IMR-90 (cell line): Measurements from ENCODE around the gene PCCB. TPM values are rescaled to one million over a fixed set of nuclear protein-coding genes. Genes with fewer than 3 reads are reported as not detected.

Source experiments
- ATAC-seq: fragments of 200-7000 bp; cut with Tn5 transposase; 2 replicates; pipeline ENCODE4 v1.9.1; 2020; ENCODE audit warnings: low read depth, mild to moderate bottlenecking, moderate library complexity
- BruUV-seq: library from RNA; stranded (reverse); fragments of 400-500 nt; replicated peaks from 2 replicates; lab custom pipeline; 2021; lab: Mats Ljungman, UMichigan
- CTCF ChIA-PET: fragments of 300-600 bp; formaldehyde crosslinking; extraction: SDS; loops from one replicate; lab custom pipeline; 2021; ENCODE audit warnings: antibody characterized with exemption; lab: Yijun Ruan, JAX
- POLR2A ChIA-PET: fragments of 300-600 bp; sonication (Branson Sonifier 250); formaldehyde crosslinking; loops from one replicate; lab custom pipeline; 2022; ENCODE audit warnings: antibody characterized with exemption; ENCODE audit not compliant: unreplicated experiment; lab: Charles Lee
- DNase-seq: peaks from one replicate; pipeline ENCODE4 v3.0.0; 2013
- H2AFZ ChIP-seq: replicated peaks from 2 replicates; pipeline ENCODE3; 2013; ENCODE audit warnings: low read length, mild to moderate bottlenecking; ENCODE audit not compliant: poor library complexity
- H2AK5ac ChIP-seq: 2 replicates; pipeline ENCODE4 v1.6.1; 2013; ENCODE audit warnings: low read depth, low read length, inconsistent platforms
- H2AK9ac ChIP-seq: replicated peaks from 2 replicates; pipeline ENCODE3; 2013; ENCODE audit warnings: mild to moderate bottlenecking, low read depth, low read length, moderate library complexity; ENCODE audit not compliant: poor library complexity
- H2BK120ac ChIP-seq: 2 replicates; pipeline ENCODE4 v1.6.1; 2013; ENCODE audit warnings: low read depth, low read length, inconsistent platforms
- H2BK15ac ChIP-seq: 3 replicates; pipeline ENCODE4 v1.6.1; 2013; ENCODE audit warnings: low read depth, low read length, inconsistent platforms
- H2BK20ac ChIP-seq: 2 replicates; pipeline ENCODE4 v1.6.1; 2013; ENCODE audit warnings: low read depth, mild to moderate bottlenecking, inconsistent platforms, low read length, moderate library complexity
- H2BK5ac ChIP-seq: 2 replicates; pipeline ENCODE4 v1.6.1; 2013; ENCODE audit warnings: mild to moderate bottlenecking, low read depth, low read length, inconsistent platforms; ENCODE audit not compliant: poor library complexity, severe bottlenecking
- H3K14ac ChIP-seq: replicated peaks from 2 replicates; pipeline ENCODE4 v1.6.1; 2013; ENCODE audit warnings: low read depth, low read length, inconsistent platforms
- H3K18ac ChIP-seq: 2 replicates; pipeline ENCODE4 v1.6.1; 2013; ENCODE audit warnings: low read depth, low read length, control low read depth
- H3K23ac ChIP-seq: 2 replicates; pipeline ENCODE4 v1.6.1; 2013; ENCODE audit warnings: low read depth, low read length, inconsistent platforms
- H3K27ac ChIP-seq: 2 replicates; pipeline ENCODE4 v1.5.1; 2013; ENCODE audit warnings: mild to moderate bottlenecking, control low read depth, low read length; ENCODE audit not compliant: insufficient read depth
- H3K27me3 ChIP-seq: 2 replicates; pipeline ENCODE4 v1.6.1; 2013; ENCODE audit warnings: low read length; ENCODE audit not compliant: control insufficient read depth, insufficient read depth
- H3K36me3 ChIP-seq: 2 replicates; pipeline ENCODE4 v1.6.1; 2013; ENCODE audit warnings: low read length, mixed read lengths; ENCODE audit not compliant: control insufficient read depth, insufficient read depth
- H3K4ac ChIP-seq: 2 replicates; pipeline ENCODE4 v1.6.1; 2013; ENCODE audit warnings: low read depth, low read length, inconsistent platforms
- H3K4me1 ChIP-seq: 2 replicates; pipeline ENCODE4 v1.6.1; 2013; ENCODE audit warnings: low read length, mixed read lengths; ENCODE audit not compliant: control insufficient read depth, insufficient read depth
- H3K4me2 ChIP-seq: 2 replicates; pipeline ENCODE4 v1.6.1; 2013; ENCODE audit warnings: low read depth, mild to moderate bottlenecking, control low read depth, low read length, moderate library complexity
- H3K4me3 ChIP-seq: 2 replicates; pipeline ENCODE4 v1.5.1; 2013; ENCODE audit warnings: low read depth, mild to moderate bottlenecking, control low read depth, low read length, moderate library complexity; ENCODE audit not compliant: insufficient read depth
- H3K56ac ChIP-seq: 2 replicates; pipeline ENCODE4 v1.6.1; 2013; ENCODE audit warnings: low read length, inconsistent platforms; ENCODE audit not compliant: insufficient read depth; ENCODE audit errors: extremely low read depth
- H3K79me1 ChIP-seq, 2 experiments: 2 replicates each; pipeline ENCODE4 v1.6.1; 2013; ENCODE audit warnings: low read length in 2 of 2, inconsistent platforms in 1 of 2, low read depth in 1 of 2
- H3K9ac ChIP-seq: 2 replicates; pipeline ENCODE4 v1.6.1; 2013; ENCODE audit warnings: low read depth, low read length, control low read depth
- H3K9me1 ChIP-seq: 2 replicates; pipeline ENCODE4 v1.6.1; 2013; ENCODE audit warnings: low read length, inconsistent platforms; ENCODE audit not compliant: insufficient read depth
- H3K9me3 ChIP-seq: 2 replicates; pipeline ENCODE4 v1.6.1; 2013; ENCODE audit warnings: low read length; ENCODE audit not compliant: control insufficient read depth, insufficient read depth
- H4K20me1 ChIP-seq: 2 replicates; pipeline ENCODE4 v1.6.1; 2013; ENCODE audit warnings: low read length, inconsistent platforms; ENCODE audit not compliant: insufficient read depth
- H4K5ac ChIP-seq: 2 replicates; pipeline ENCODE4 v1.6.1; 2013; ENCODE audit warnings: mild to moderate bottlenecking, low read depth, low read length, control low read depth
- H4K8ac ChIP-seq, 2 experiments: 2 replicates each; pipeline ENCODE4 v1.6.1; 2013; ENCODE audit warnings: low read depth in 2 of 2, low read length in 2 of 2, control low read depth in 1 of 2, inconsistent platforms in 1 of 2
- H4K91ac ChIP-seq: 2 replicates; pipeline ENCODE4 v1.6.1; 2013; ENCODE audit warnings: low read depth, low read length, inconsistent platforms; ENCODE audit not compliant: insufficient read depth
- CEBPB ChIP-seq: IDR thresholded peaks from 2 replicates; pipeline ENCODE4 v1.6.1; 2012; ENCODE audit warnings: low read depth, low read length, improper control_type of control experiment
- MAFK ChIP-seq: IDR thresholded peaks from 2 replicates; pipeline ENCODE4 v1.6.1; 2012; ENCODE audit warnings: low read depth, low read length, improper control_type of control experiment
- WGBS, 2 experiments: methylation state at CpG; one replicate each; pipeline versions ENCODE4 v1.1.5 to v1.1.7; 2013; ENCODE audit warnings: missing lambda C conversion rate in 2 of 2; ENCODE audit not compliant: insufficient read length in 1 of 2; ENCODE audit errors: extremely low coverage in 2 of 2; 5-methylcytosine and 5-hydroxymethylcytosine counted together
- dilution Hi-C: fragments of 300-500 bp; cut with HindIII; formaldehyde crosslinking; loops from one replicate; pipeline ENCODE4 v1.14.3; 2018; ENCODE audit warnings: low sequenced_read_pairs; ENCODE audit not compliant: unreplicated experiment
- in situ Hi-C: fragments of 300-500 bp; cut with MboI; formaldehyde crosslinking; loops from 3 replicates; pipeline ENCODE4 v1.14.3; 2019; ENCODE audit warnings: low sequenced_read_pairs, inconsistent platforms, mixed read lengths
- intact Hi-C: fragments of 100-400 bp; cut with micrococcal nuclease; formaldehyde crosslinking; loops from 2 replicates; pipeline ENCODE4 v1.10.0; 2022
- polyA plus RNA-seq, 3 experiments: library from polyadenylated mRNA; depleted of rRNA; stranded (reverse); fragments of >200 nt; gene quantifications; 2 replicates each; pipeline ENCODE4 v1.2.3, GENCODE V29; 2012; ENCODE audit warnings: low replicate concordance in 1 of 3
- total RNA-seq: library from RNA; depleted of rRNA; stranded (reverse); fragments of >200 nt; gene quantifications from 2 replicates; pipeline ENCODE4 v1.2.3, GENCODE V29; 2012

The PCCB gene
- total and polyA plus RNA-seq, 2 of the 4 experiments (the other 2 are of a cell fraction) = 40.5 to 76.2 TPM

GRCh38 chr3:136249593-136249992, 547 bp upstream of the PCCB start:
- Histone ChIP-seq H3K27ac (no peak overlapping the region), H3K9ac (peak overlapping the region; percentile 51; the same call in 1 of the 2 replicates), H3K18ac (peak overlapping the region; percentile 25; the same call in 1 of the 2 replicates), H3K23ac (peak overlapping the region; percentile 79; the same call in 1 of the 2 replicates), H2BK120ac (peak overlapping the region; percentile 36), H2BK5ac (peak overlapping the region; percentile 26), H4K8ac (peak overlapping the region; percentile 39 to 95; a peak in 3 of 4 replicates), H3K4me3 (peak overlapping the region; percentile 85; the same call in 1 of the 2 replicates), H3K14ac (peak overlapping the region; percentile 85), H4K20me1 (no peaks in the 10 kb centered on the region), H3K56ac (peak overlapping the region; percentile 83; the same call in 1 of the 2 replicates), H2AK9ac (no peak overlapping the region), H3K79me1 (peaks cover 8 to 32% of the 10 kb centered on the region in 2 experiments), H3K9me1 (peaks cover 5% of the 10 kb centered on the region), H3K36me3 (no peaks in the 10 kb centered on the region), H2AFZ (peak overlapping the region; percentile 100), H3K4ac (peak overlapping the region; percentile 85), H4K91ac (no peak overlapping the region), H3K27me3 (no peaks in the 10 kb centered on the region), H4K5ac (peak overlapping the region; percentile 50; the same call in 1 of the 2 replicates), H2AK5ac (peak overlapping the region; percentile 3; the same call in 1 of the 2 replicates), H3K4me1 (peaks cover 4% of the 10 kb centered on the region; the same call in 1 of the 2 replicates), H3K4me2 (peak overlapping the region; percentile 65), H3K9me3 (no peaks in the 10 kb centered on the region), H2BK15ac (peak overlapping the region; percentile 55; the same call in 1 of the 3 replicates), H2BK20ac (peak overlapping the region; percentile 43; the same call in 1 of the 2 replicates)
- no TSS peak for BruUV-seq
- ChIA-PET POLR2A (no interaction called here), CTCF (interaction anchor here (0.6 kb wide), 1 partner anchor 47 kb away, joined by 5 read pairs; no protein-coding TSS in a partner anchor)
- DNase-seq (no peak), ATAC-seq (no peak)
- no peak for TF ChIP-seq MAFK
- 0 out of 2 replicates have a peak, but pooled peaks have one; percentile 37 for TF ChIP-seq CEBPB
- intact Hi-C loops = no loop called here
- in situ Hi-C loops = no loop called here
- dilution Hi-C loops = no loop called here
- no CpG with 5 or more reads among the region's 6 CpGs for WGBS, 2 experiments
